Activated CD4-positive, alpha-beta T cell treated with anti-CD3 and anti-CD28 coated beads for 36 hours (primary cell): Measurements from ENCODE around the gene CTBP1. TPM values are rescaled to one million over a fixed set of nuclear protein-coding genes. Genes with fewer than 3 reads are reported as not detected.
A peak's percentile ranks its signal among the peaks of the same experiment; 100 is the strongest.

ENCODE experiments used
- ATAC-seq: fragments of 200-7000 bp; cut with Tn5 transposase; one replicate; pipeline ENCODE4 v1.10.0; 2021; ENCODE audit warnings: mild to moderate bottlenecking, moderate library complexity
- CTCF ChIA-PET: fragments of 350-600 bp; sonication (Branson Sonifier 250); formaldehyde crosslinking; loops from one replicate; lab custom pipeline; 2021; ENCODE audit warnings: antibody characterized with exemption; lab: Charles Lee
- POLR2A ChIA-PET: fragments of 350-600 bp; sonication (Branson Sonifier 250); formaldehyde crosslinking; loops from one replicate; lab custom pipeline; 2021; ENCODE audit warnings: antibody characterized with exemption, inconsistent platforms; lab: Charles Lee
- DNase-seq: peaks from one replicate; pipeline ENCODE4 v3.0.0-alpha.2; 2020
- H3K27ac Mint-ChIP-seq: one replicate; pipeline ENCODE4 v1.8.0; 2021; ENCODE audit warnings: mixed read lengths
- H3K27me3 Mint-ChIP-seq: one replicate; pipeline ENCODE4 v1.8.0; 2021; ENCODE audit warnings: mixed read lengths
- H3K36me3 Mint-ChIP-seq: one replicate; pipeline ENCODE4 v1.8.0; 2021; ENCODE audit warnings: low read depth, mixed read lengths
- H3K4me1 Mint-ChIP-seq: one replicate; pipeline ENCODE4 v1.8.0; 2021; ENCODE audit warnings: mixed read lengths
- H3K4me3 Mint-ChIP-seq: one replicate; pipeline ENCODE4 v1.8.0; 2021; ENCODE audit warnings: mild to moderate bottlenecking, moderate library complexity, mixed read lengths
- H3K9me3 Mint-ChIP-seq: one replicate; pipeline ENCODE4 v1.8.0; 2021; ENCODE audit warnings: low read depth, mixed read lengths
- intact Hi-C, 2 experiments: fragments of 100-400 bp; cut with DNase I in 1 of 2; cut with micrococcal nuclease in 1 of 2; formaldehyde crosslinking; loops; one replicate each; pipeline versions ENCODE4 v1.14.2 to v1.15.1; 2022 to 2024; cut with DNase I, micrococcal nuclease
- total RNA-seq, 2 experiments: library from RNA; stranded (reverse); gene quantifications; one replicate each; pipeline ENCODE4 v1.2.3, GENCODE V29; 2021

Gene CTBP1
- total RNA-seq, 2 experiments from 2014 or later, result 152 to 177 TPM

DNA sequence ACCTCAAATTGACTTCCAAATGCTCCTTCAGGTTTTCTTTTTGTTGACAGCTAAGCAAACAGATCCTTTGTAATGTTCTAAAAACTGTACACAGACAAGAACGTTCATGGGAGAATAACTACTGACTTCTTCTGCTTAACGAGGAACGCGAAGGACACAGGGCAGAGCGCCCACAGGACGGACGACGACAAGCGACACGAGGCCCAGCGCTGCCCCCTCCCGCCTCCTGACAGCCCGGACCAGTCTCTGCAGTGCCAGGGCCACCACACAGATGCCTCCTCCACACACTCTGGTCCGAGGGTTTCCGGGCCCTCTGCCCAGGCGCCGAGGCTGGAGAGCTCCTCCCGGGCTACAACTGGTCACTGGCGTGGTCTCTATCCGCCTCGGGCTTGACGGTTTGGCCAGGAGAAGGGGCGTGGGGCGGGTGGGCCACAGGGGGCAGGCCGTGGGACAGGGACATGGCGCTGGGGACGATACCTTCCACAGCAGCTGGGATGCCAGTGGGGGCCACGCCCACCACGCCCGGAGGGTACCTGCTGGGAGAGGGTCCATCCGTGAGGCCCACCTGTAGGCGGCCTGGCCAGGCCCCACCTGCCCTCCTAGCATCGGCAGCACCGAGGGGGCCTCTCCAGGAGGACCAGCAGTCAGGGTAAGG lies 36.9 kb downstream of the CTBP1 start:
- Mint-ChIP-seq H3K4me3 (no peak overlapping the region), H3K27me3 (no peaks in the 10 kb centered on the region), H3K36me3 (peaks cover 10% of the 10 kb centered on the region), H3K4me1 (peaks cover 10% of the 10 kb centered on the region), H3K9me3 (no peaks in the 10 kb centered on the region), H3K27ac (no peak overlapping the region)
- no peak for ATAC-seq
- intact Hi-C loops, result no loop called here
- ChIA-PET CTCF (interaction anchor here (0.6 kb wide), 1 partner anchor 376 kb away, joined by 3 read pairs; no protein-coding TSS in a partner anchor), POLR2A (no interaction called here)
- no peak for DNase-seq

DNA sequence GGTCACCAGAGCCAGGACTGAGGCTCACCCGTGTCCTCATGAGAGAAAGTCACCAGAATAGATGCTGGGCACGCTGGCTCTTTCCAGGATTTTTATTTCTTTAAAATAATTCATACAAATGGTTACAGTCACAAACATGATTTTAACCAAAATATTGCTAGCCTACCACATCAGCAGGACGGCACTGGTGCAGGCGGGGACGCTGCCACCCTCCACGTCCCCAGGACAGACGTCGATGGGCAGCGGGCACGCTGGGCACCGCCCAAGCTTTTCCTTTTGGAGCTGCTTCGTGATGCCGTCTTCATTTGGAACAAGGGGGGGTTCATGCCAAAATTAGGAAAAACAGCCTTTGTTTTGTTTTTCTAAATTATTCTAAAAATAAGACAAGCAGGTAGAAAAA lies 37.6 kb downstream of the CTBP1 start:
- ATAC-seq, result no peak
- Mint-ChIP-seq H3K4me1 (peaks cover 3% of the 10 kb centered on the region), H3K4me3 (no peak overlapping the region), H3K9me3 (no peaks in the 10 kb centered on the region), H3K27me3 (no peaks in the 10 kb centered on the region), H3K36me3 (peaks cover 10% of the 10 kb centered on the region), H3K27ac (no peak overlapping the region)
- POLR2A ChIA-PET, result no interaction called here
- DNase-seq, result no peak
- intact Hi-C loops, result no loop called here
- CTCF ChIA-PET, result no interaction called here

DNA sequence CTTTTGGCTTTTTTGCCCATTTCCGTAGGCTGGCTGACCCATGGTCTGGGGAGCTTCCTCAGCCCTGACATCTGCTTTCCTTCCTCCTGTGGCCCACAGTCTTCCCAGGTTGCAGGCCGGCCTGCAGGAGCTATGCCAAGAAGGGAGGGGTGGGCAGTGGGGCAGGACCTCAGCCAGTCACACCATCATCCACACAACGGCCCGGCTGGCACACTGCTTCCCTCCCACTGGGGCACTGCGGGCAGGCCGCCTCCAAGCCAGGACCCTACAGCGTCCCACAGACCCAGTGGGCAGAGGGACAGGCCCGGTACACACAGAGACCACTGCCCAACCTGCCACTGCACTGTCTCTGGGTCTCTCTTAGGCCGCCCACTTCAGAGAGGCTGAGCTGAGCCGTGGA lies 38.0 kb downstream of the CTBP1 start:
- CTCF ChIA-PET, result no interaction called here
- no peak overlapping the region for H3K27ac Mint-ChIP-seq
- intact Hi-C loops, result no loop called here
- no peaks in the 10 kb centered on the region for H3K9me3 Mint-ChIP-seq
- POLR2A ChIA-PET, result no interaction called here
- H3K36me3 Mint-ChIP-seq, result peaks cover 10% of the 10 kb centered on the region
- DNase-seq, result no peak
- no peaks in the 10 kb centered on the region for H3K27me3 Mint-ChIP-seq
- no peak for ATAC-seq
- H3K4me1 Mint-ChIP-seq, result no peaks in the 10 kb centered on the region
- H3K4me3 Mint-ChIP-seq, result no peak overlapping the region

DNA sequence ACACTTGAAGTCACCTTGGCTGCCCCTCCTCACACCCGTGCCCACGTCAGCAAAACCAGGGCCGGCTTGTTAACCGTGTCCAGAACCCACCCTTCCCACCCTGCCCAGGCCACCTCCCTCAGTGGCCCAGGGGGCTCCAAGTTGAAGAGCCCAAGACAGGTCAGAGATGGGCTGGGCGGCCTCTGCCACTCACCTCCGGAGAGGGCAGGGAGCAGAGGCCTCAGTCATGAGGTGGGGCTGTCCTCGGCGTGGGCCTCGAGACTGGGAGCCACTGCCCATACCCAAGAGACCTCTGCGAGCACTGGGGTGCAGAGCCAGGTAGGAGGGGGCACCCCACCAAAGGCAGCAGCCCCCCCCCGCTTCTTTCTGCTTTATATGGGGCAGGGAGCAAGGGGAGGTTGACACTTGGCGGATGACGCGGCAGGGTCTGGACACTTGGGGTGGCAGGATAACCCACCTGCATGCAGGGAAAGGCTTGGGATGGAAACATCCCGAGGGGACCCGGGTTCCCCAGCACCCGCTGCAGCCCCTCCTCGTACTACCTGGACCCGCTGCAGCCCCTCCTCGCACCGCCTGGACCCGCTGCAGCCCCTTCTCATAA lies 38.6 kb downstream of the CTBP1 start:
- Mint-ChIP-seq H3K27ac (no peak overlapping the region), H3K27me3 (no peaks in the 10 kb centered on the region), H3K4me1 (no peaks in the 10 kb centered on the region), H3K4me3 (no peak overlapping the region), H3K9me3 (no peaks in the 10 kb centered on the region), H3K36me3 (peaks cover 6% of the 10 kb centered on the region)
- no peak for DNase-seq
- no peak for ATAC-seq
- POLR2A ChIA-PET, result no interaction called here
- CTCF ChIA-PET, result interaction anchor here (0.6 kb wide), 1 partner anchor 661 kb away, joined by 3 read pairs; no protein-coding TSS in a partner anchor
- intact Hi-C loops, result no loop called here

DNA sequence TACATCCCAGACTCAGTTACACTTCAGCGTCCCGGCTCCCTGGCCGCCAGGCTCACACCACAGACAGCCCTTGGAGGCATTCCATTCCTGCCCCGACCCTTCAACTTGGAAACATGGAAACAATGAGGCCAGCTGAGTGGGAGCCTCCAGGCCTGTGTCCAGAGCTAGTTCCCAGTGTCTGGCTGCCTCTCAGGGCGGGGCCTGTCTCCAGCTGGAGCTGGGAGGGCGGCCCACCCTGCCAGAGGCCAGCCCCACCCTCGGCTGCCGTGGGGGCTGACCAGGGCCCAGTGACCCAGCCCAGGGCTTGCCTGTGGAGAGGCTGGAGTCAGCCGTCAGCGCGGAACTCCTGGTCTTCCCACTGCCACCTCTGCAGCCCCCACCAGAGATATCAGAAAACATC lies 39.1 kb downstream of the CTBP1 start:
- ChIA-PET CTCF (interaction anchor here (0.6 kb wide), 1 partner anchor 661 kb away, joined by 3 read pairs; no protein-coding TSS in a partner anchor), POLR2A (no interaction called here)
- peaks cover under 1% of the 10 kb centered on the region for H3K4me1 Mint-ChIP-seq
- no peak for DNase-seq
- H3K4me3 Mint-ChIP-seq, result no peak overlapping the region
- intact Hi-C loops, result no loop called here
- H3K27me3 Mint-ChIP-seq, result no peaks in the 10 kb centered on the region
- no peak overlapping the region for H3K27ac Mint-ChIP-seq
- no peak for ATAC-seq
- H3K9me3 Mint-ChIP-seq, result no peaks in the 10 kb centered on the region
- H3K36me3 Mint-ChIP-seq, result peaks cover 4% of the 10 kb centered on the region

DNA sequence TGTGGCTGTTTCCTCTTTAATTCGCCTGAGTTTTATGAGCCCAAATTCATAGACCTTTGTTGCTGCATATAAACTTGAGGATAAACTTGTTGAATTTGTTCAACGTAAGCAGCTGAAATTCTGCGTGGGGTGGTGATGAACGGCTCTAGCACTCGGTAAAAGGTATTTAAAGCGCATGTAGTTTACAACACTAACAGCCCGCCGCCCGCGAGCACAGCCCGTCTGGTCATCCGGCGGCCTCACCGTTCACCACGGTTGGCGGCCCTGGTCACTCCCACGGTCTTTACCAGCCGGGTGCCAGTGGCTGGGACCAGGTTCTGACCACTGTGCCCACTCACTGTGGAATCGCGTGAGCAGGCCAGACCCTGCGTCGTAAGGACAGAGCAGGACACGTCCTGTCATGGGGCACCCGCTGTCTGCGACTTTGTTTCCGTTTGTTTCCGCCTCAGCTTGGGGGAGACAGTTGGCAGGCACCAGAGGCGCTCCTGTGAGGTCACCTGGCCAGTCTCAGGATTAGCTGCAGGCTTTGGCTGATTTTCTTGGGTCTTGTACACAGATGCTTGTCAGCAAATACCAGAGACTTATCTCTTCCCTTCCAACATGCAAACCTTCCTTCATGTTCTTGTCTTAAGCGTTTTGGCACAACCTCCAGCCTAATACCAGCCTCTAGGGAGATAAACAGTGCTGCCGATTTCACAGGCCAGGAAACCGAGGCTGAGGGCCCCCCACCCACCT lies 39.8 kb downstream of the CTBP1 start:
- H3K36me3 Mint-ChIP-seq, result peaks cover 4% of the 10 kb centered on the region
- ChIA-PET POLR2A (no interaction called here), CTCF (interaction anchor here (0.5 kb wide), 1 partner anchor 48 kb away, joined by 3 read pairs; no protein-coding TSS in a partner anchor)
- H3K4me3 Mint-ChIP-seq, result no peak overlapping the region
- ATAC-seq, result no peak
- H3K27me3 Mint-ChIP-seq, result no peaks in the 10 kb centered on the region
- H3K27ac Mint-ChIP-seq, result no peak overlapping the region
- peaks cover 5% of the 10 kb centered on the region for H3K4me1 Mint-ChIP-seq
- no peak for DNase-seq
- intact Hi-C loops, result no loop called here
- H3K9me3 Mint-ChIP-seq, result no peaks in the 10 kb centered on the region

DNA sequence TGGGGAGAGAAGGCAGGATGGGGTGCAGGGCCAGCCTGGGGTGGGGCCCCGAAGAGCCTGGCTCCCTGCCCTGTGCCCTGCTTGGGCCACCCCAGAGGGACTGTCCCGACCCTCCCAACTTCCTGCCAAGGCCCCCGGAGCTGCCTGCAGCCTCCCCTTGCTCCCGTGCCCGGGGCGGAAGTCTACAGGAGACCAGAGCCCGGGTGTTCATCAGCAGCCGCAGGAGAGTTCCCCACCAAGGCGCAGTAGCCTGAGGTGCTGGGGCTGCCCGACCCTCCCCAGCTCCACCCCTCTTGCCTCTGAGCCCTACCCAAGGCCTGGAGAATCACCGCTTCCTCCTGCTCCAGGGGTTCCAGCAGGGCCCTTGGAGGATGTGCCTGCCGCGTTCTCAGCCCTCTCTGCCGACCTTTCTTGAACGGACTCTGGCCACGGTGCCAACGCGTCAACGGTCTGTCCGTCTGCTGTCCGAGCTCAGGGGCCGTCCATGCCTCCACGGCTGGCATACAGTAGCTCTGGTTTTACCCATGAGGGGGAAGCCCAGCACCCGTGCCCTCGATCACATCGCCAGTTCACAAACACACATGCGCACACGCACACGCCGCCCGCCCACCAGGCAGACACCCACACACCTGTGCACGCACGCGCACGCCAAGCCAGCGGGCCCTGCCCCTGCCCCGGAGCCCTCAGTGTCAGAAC lies 40.5 kb downstream of the CTBP1 start:
- no peak for DNase-seq
- ChIA-PET CTCF (interaction anchor here (0.5 to 0.6 kb wide), 2 partner anchors 48 to 245 kb away, joined by 3 read pairs; no protein-coding TSS in a partner anchor), POLR2A (interaction anchor here (0.6 kb wide), 1 partner anchor 48 kb away, joined by 3 read pairs; no protein-coding TSS in a partner anchor)
- H3K27ac Mint-ChIP-seq, result no peak overlapping the region
- no peaks in the 10 kb centered on the region for H3K9me3 Mint-ChIP-seq
- peaks cover 12% of the 10 kb centered on the region for H3K4me1 Mint-ChIP-seq
- peak overlapping the region; percentile 7 for H3K4me3 Mint-ChIP-seq
- ATAC-seq, result peak; percentile 19
- H3K27me3 Mint-ChIP-seq, result no peaks in the 10 kb centered on the region
- intact Hi-C loops, result no loop called here
- peaks cover 4% of the 10 kb centered on the region for H3K36me3 Mint-ChIP-seq

DNA sequence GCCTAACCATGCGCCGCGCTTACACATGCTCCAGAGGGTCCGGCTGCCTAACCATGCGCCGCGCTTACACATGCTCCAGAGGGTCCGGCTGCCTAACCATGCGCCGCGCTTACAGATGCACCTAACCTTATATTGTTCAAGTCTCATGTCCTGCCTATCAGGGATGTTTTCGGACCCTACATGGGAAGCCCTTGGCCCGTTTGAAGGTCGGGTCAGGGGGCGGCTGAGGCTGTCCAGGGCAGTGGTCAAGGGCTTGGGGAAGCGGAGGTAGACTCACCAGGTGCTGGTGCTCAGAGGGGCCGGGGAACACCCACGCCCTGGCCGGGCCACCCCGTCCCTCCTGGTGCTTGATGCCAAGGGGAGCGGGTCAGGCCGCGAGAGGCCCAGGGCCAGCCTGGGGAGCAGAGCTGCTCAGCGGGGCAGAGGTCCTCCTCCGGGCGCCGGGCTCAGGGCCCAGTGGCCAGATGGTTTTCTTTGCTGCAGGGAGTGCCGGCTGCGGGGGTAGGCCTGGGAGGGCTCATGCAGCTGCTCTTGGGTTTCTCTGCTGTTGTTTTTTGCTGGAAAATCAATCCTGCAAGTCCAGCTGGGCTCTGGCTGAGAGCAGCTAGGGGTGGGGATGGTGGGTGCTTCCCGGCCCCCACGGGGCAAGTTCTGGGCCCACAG lies 41.2 kb downstream of the CTBP1 start:
- no peak overlapping the region for H3K27ac Mint-ChIP-seq
- CTCF ChIA-PET, result interaction anchor here (0.6 kb wide), 1 partner anchor 245 kb away, joined by 3 read pairs; no protein-coding TSS in a partner anchor

DNA sequence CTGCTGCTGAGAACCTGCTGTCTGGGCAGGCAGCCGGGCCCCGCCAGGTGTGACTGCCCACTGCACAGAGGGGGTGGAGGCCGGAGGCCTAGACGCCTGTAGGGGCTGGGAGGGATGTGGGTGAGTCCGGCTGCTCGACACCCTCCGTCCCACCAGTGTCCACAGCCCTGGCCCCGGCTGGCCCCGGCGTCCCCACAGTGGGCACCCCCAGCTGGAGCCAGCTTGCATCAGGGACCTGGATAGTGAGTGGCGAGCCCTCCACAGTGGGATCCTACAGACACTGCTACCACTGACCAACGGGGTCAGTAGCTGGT lies 41.8 kb downstream of the CTBP1 start:
- DNase-seq, result peak; percentile 4
- intact Hi-C loops, result no loop called here
- H3K27ac Mint-ChIP-seq, result no peak overlapping the region
- no peak overlapping the region for H3K4me3 Mint-ChIP-seq
- H3K4me1 Mint-ChIP-seq, result peaks cover 23% of the 10 kb centered on the region
- H3K36me3 Mint-ChIP-seq, result peaks cover 4% of the 10 kb centered on the region
- ChIA-PET CTCF (no interaction called here), POLR2A (no interaction called here)
- ATAC-seq, result no peak
- H3K27me3 Mint-ChIP-seq, result no peaks in the 10 kb centered on the region
- no peaks in the 10 kb centered on the region for H3K9me3 Mint-ChIP-seq

More for the DNA sequence above, 41.2 kb downstream of the CTBP1 start:
- POLR2A ChIA-PET, result interaction anchor here (0.6 kb wide), 1 partner anchor 48 kb away, joined by 3 read pairs; no protein-coding TSS in a partner anchor
- DNase-seq, result peak; percentile 3
- no peak for ATAC-seq
- Mint-ChIP-seq H3K27me3 (no peaks in the 10 kb centered on the region), H3K4me3 (no peak overlapping the region), H3K4me1 (peaks cover 18% of the 10 kb centered on the region), H3K9me3 (no peaks in the 10 kb centered on the region), H3K36me3 (peaks cover 4% of the 10 kb centered on the region)
- intact Hi-C loops, result no loop called here

DNA sequence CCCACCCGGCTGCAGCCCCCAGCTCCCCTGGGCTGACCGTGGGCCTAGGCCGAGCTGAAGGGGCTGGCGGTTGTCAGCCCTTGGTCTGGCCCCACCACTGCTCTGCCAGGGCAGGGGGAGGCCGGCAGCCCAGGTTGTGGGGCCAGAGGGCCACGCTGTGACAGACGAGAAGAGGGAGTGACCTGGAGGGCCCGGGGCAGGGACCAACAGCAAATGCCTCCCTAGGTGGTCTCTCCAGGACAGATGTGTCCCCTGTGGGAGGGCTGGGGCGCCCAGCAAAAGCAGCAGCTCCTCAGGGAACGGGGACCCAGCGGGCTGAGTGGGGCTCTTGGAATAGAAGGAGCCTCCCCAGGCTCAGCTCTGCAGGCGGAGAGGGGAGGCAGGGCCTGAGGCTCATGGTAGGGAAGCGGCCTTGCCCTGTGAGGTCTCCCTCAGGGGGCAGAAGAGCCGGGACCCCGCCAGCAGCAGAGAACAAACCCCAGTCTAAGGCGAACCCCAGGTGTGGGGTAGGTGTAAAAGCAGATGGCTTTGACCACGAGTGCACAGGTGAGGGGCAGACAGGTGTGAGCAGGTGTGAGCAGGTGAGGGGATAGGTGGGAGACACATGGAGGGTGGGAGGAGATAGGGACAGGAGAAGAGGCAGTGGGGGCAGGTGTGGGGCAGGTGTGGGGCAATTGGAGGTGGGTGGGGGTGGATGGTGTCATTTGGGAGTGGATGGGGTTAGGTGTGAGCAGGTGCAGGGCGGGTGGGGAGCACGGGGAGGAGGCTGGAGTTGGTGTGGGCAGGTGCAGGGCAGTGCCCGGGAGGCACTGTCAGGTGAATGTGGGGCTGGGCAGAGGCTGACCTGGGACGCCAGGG lies 42.4 kb downstream of the CTBP1 start:
- DNase-seq (peak; percentile 2), ATAC-seq (no peak)
- CTCF ChIA-PET, result interaction anchor here (2.4 kb wide), 1 partner anchor 40 kb away, joined by 8 read pairs; no protein-coding TSS in a partner anchor
- no peak overlapping the region for H3K27ac Mint-ChIP-seq
- peaks cover 2% of the 10 kb centered on the region for H3K36me3 Mint-ChIP-seq
- no peak overlapping the region for H3K4me3 Mint-ChIP-seq
- peaks cover 29% of the 10 kb centered on the region for H3K4me1 Mint-ChIP-seq
- POLR2A ChIA-PET, result no interaction called here
- no peaks in the 10 kb centered on the region for H3K9me3 Mint-ChIP-seq
- intact Hi-C loops, result no loop called here
- no peaks in the 10 kb centered on the region for H3K27me3 Mint-ChIP-seq
